CD4-positive, alpha-beta T cell treated with Interleukin-4 for 4 hours (primary cell): ENCODE measurements around the gene KLHDC2.
"Not testable (repeated sequence)": the region's sequence is repeated elsewhere in the genome, so short reads cannot be mapped to it uniquely, and the experiment has no call there.

Experiments
- DNase-seq: peaks from one replicate; pipeline ENCODE4 v3.0.0-alpha.2; 2020

Gene KLHDC2, protein sequence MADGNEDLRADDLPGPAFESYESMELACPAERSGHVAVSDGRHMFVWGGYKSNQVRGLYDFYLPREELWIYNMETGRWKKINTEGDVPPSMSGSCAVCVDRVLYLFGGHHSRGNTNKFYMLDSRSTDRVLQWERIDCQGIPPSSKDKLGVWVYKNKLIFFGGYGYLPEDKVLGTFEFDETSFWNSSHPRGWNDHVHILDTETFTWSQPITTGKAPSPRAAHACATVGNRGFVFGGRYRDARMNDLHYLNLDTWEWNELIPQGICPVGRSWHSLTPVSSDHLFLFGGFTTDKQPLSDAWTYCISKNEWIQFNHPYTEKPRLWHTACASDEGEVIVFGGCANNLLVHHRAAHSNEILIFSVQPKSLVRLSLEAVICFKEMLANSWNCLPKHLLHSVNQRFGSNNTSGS

DNA sequence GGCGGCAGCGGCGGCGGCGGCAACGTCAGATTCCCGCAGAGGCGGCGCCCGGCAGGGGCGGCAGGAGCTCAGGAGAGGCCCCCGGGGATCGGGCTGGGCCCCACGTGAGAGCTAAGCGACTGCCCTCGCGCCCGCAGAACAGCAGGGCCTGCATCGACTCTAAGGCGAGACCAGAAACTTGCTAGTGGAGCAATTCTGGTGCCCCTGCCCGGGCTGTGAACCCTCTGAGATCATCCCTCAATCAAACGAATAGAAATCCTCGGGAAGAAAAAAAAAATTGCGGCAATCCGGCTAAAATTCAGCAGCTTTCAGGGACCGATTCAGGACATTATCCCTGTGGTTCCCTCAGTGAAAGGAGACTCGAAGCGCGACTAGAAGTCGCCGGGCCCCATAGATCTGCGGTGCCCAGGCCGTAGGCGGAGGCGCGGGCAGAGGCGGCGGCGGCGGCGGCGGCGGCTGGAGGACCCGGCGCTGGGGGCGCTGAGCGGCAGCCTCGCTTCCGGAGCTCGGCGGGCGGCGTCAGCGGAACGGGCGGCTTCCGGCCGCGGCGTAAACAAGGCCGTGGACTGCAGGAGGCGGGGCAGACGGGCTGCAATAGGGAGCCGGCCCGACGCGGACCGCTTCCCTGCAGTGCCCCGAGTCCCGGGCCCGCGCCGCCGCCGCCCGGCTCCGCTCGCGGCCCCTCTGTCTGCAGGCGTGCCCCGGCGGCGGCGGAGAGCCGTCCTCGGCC lies at the start of gene KLHDC2:
TSS of gene KLHDC2 (plus strand) at position 583 of the 730 bp plus-strand sequence. CDS start 316 bp downstream, outside the sequence.
- DNase-seq, result peak; percentile 89

DNA sequence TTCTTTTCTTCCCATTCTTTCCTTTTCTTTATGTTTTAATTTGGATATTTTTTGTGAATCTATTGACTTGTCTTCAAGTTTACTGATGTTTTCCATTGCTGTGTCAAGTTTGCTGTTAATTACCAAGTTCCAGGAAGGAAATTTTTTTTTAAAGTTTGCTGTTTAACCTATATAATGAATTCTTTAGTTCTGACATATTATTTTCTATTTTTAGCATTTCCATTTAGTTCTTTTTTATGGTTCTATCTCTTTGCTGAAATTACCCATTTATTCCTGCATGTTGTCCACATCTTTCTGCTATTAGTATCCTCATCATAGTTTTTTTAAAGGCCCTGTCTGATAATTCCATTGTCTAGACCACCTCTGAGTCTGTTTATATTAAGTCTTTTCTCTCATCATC lies 47.2 kb upstream of the KLHDC2 start:
- no peak for DNase-seq

DNA sequence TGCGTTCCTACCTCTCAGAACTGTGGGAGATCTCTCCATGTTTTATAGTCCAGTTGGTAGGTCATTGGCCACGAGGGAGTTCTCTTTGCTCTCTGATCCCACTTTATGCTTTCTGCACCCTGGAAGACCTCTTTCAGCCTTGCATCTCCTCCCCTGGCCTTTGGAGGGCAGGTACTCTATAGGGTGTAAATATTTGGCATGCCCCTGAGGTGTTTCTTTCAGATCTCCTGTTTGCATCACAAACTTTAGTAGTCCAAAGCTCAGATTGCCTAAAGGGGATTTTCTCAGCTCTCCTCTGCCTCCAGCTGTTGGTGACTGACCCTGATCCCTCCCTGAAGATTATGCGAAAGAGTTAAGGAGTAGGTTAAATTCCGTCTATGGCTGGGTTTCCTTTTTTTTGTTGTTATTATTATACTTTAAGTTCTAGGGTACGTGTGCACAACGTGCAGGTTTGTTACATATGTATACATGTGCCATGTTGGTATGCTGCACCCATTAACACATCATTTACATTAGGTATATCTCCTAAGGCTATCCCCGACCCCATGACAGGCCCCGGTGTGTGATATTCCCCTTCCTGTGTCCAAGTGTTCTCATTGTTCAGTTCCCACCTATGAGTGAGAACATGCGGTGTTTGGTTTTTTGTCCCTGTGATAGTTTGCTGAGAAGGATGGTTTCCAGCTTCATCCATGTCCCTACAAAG lies 46.1 kb upstream of the KLHDC2 start:
- DNase-seq, result not testable (repeated sequence)

DNA sequence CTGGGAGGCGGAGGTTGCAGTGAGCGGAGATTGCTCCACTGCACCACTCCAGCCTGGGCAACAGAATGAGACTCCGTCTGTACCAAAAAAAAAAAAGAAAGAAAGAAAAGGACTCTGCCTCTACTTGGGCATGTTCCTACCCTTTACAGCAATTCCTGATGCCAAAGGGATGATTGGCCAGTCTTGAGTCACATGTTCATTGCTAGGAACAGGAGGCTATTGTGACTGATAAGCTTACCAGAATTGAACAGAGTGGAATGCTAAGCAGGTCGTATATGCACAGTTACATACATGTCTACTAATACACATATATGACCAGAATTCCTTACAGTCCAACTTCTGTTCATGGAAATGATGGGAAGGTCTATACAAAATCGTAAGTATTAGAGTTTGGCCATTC lies 40.8 kb upstream of the KLHDC2 start:
- no peak for DNase-seq

DNA sequence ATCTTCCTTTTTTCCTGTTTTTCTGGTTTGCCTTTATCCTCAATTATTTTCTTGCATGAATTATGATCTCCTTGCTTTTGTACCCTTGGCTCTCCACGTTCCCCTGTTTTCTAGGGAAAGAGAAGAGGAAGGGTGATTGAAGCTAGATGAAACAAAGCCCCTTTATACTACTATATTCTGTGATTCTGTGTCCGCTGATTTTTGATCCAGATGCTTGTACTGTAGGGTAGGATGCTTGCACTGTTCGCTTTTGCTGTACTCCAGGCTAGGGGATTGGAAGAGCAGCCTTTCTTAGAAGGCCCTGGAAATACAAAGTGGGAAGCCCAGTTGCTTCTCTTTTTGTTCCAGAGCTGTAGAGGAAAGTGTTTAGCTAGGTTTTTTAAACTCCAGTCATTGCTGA lies 35.1 kb upstream of the KLHDC2 start:
- DNase-seq, result no peak

DNA sequence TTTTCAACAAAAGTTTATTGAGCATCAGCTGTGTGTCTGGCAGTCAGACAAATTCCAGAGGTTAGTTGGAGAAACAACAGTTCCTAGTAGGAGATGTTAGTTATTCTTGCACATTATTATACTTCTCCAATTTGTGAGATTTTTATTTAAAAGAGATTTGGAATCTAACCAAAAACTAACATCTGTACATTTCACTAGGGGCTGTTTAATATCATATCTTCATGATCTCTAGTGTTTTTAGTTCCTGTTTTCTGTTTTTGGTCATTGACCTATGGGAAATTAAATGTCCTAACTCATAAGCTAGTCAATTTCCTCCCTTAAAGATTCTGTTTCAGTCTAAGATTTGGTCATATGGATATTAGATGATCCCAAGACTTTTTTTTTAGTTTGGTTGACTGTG lies 34.1 kb upstream of the KLHDC2 start:
- DNase-seq, result no peak

DNA sequence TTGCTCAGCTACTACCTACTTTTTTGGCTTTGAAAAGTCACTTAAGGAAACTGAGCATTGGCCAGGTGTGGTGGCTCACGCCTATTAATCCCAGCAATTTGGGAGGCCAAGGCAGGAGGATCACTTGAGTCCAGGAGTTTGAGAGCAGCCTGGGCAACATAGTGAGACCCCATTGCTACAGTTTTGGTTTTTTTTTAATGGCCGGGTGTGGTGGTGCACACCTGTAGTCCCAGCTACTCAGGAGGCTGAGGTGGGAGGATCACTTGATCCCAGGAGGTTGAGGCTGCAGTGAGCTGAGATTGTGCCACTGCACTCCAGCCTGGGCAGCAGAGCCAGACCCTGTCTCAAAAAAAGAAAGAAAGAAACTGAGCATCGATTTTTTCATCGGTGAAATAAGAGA lies 32.3 kb upstream of the KLHDC2 start:
- not testable (repeated sequence) for DNase-seq

DNA sequence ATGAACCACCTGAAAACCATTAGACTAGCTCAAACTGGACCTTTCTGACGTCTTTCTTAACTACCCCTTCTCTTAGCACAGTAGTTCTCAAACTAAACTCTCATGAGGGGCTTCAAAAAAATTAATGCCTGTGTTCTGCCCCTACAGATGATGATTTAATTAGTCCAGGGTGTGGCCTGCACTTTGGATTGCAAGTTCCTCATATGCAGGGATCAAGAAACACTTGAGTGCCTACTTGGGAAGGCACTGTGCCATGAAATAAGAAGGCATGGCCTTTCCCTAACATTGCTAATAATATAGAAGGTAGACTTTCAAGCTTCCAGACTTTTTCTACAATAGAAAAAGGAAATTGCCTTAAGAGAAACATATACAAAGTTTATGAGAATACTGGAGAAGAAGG lies 22.8 kb upstream of the KLHDC2 start:
- DNase-seq, result no peak

DNA sequence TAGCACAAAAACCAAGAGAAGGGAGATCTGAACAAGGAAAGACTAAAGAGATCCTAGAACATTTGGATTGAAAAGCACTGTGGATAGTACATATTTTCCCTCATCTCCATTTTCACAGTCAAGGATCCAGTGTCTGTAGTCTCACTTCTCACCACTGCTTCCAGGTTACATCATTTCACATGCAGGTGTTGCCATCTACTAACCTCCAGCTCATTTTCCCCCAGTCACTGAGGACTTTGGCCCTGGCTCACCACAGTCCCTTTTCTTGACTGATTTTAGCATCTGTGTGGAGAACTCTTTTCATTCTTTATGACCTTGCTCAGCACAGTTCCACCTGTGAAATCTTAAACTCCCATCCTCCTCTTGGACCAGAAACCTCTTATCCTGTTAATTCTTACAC lies 21.5 kb upstream of the KLHDC2 start:
- DNase-seq, result not testable (repeated sequence)

DNA sequence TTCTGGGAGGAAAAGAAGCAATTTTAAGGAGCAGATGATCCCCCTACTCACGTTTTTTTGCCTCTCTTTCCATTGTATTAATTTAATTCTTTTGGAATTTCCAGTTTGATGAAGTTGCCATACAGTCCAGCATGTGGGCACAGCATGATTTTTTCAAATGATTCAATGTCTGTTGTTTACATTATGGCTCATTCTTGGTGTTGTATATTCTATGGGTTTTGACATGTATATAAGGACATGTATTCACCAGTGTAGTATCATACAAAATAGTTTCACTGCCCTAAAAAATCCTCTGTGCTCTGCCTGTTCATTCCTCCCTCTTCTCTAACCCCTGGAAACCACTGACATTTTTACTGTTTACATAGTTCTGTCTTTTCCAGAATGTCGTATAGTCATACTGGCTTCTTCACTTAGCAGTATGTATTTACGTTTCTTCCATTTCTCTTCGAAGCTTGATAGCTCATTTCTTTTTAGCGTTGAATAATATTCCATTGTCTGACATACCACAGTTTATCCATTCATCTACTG lies 13.3 kb upstream of the KLHDC2 start:
- no peak for DNase-seq

DNA sequence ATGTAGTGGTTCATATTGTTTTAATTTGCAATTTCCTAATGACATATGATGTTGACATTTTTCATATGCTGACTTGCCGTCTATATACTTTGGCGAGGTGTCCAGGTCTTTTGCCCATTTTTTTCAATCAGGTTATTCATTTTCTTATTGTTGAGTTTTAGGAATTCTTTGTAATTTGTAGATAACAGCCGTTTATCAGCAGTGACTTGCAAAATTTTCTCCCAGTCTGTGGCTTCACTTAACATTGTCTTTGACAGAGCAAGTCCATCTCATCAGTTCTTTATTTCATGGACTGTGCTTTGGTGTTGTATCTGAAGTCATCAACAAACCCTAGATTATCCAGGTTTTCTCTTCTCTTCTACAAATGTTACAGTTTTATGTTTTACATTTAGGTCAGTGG lies 12.6 kb upstream of the KLHDC2 start:
- no peak for DNase-seq

DNA sequence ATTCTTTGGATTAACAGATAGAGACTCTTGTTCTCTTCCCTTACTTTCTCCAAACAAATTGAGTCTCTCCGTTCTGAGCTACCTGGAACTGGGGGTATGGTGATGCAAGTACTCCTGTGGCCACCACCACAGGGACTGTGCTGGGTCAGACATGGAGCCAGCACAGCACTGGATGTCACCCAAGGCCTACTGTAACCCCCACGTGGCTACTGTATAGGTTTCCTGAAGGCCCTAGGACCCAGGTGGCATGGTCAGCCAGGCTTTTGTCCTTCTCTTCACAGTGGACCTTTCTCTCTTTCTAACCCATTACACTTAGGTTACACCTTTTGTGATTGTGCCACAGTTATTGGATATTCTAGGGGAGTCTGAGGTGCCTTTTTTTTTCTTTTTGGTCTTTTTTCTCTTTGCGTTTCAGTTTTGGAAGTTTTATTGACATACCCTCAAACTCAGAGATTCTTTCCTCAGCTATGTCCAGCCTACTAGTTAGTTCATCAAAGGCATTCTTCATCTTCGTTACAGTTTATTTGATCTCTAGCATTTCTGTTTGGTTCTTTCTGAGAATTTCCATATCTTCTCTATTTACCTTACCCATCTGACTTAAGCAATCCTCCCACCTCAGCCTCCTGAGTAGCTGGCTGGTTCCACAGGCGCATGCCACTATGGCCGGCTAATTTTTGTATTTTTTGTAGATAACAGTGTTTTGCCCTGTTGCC lies 6.0 kb upstream of the KLHDC2 start:
- no peak for DNase-seq

DNA sequence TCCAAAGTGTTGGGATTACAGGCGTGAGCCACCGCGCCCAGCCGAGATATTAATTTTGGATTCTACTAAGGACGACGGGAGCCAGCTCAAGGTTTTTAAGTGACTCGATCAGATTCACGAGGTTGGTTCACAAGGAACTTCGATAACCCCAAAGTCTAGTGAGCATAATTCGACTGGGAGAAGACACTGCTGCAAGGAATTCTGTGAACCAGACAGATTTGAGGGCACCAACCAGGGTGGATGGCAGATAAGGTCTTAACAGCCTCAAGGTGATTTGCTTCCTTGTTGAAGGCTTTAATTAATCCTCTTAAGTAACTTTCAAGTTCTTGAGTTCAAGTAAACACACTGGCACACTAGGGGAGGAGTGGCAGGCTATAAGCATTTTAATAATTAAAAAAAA lies 1.1 kb upstream of the KLHDC2 start:
- no peak for DNase-seq

DNA sequence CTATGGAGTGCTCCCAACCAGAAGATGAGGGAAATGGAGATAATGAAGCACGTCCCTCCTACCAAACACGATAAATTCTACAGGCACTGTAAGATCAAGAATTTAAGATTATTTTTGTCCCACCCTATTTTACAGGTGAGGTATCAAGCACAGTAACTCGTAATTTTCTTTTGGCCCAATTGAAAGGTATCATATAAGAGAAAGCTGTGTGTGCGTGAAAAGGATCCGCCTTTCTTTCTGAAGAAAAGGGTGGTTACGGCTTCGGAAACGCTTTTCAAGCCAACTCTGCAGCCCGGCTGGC lies 733 bp upstream of the KLHDC2 start:
- no peak for DNase-seq

DNA sequence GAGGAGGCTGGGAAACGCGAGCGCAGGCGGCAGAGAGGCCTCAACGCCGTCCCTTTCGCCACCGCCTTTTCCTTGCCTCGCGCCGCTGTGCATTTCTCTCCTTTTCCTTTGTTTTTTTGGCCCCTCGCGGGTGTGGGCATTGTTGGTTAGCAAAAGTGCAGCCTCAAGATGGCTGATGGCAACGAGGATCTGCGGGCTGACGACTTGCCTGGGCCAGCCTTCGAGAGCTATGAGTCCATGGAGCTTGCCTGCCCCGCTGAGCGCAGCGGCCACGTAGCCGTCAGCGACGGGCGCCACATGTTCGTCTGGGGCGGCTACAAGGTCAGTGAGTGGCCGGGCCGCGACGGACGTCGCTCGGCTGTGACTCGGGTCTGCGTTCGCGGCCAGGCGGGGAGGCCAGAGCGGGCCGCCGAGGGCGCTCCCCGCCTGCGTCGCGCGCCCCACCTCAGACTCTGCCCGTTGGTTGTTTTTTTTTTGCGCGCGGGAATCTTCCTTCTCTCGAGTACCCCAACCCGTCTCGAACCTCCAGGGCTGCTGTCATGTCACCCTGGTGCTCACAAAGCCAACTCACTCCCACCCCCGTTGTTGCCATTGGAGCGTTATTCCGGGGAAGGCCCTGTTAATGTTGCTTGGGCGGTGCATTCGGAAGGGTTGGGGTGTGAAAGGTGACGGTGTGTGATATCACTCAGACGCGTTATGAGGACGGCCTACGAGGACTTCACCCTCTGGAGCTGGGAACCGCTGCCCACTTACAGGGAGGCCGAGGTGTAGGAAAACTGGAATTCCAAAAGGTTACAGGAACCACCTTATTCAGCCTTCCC lies 558 bp downstream of the KLHDC2 start:
- peak; percentile 79 for DNase-seq

DNA sequence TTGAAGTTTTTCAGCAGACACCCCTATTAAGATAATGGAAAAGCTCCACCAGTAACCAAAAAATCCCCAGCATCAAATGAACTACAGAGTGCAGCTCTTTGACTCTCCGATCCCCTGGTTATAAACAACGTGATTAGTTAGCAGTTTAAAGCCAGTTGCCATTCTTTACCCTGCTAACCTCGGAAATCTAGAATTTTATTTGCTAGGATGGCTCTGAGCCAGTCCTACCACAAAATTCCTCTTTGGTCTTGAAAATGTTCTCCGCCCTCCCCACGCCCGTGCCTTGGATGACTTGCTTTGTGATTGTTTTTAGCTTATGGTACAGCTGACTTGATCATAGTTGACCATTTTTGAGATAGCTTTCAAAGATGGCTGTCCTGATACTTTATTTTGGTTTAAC lies 1.2 kb downstream of the KLHDC2 start:
- no peak for DNase-seq

DNA sequence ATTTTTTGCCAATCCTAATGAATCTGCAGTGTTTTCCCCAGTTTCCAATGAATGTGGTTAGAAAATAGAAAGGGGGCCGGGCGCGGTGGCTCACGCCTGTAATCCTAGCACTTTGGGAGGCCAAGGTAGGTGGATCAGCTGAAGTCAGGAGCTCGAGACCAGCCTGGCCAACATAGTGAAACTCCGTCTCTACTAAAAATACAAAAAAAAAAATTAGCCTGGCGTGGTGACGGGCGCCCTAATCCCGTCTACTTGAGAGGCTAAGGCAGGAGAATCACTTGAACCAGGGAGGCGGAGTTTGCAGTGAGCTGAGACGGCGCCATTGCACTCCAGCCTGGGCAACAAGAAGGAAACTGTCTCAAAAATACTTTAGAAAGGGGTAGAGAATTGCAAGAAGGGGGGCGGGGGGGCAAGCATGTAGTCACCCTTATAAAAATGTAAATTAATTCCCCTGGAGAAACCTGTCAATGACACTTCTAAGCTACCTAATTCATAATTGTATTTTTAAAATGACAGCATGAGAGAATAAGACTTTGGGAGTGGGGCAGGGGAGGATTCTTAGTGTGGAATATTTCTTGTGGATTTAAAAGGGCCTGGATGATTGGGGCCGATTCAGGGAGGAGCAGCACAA lies 1.7 kb downstream of the KLHDC2 start:
- DNase-seq, result no peak

DNA sequence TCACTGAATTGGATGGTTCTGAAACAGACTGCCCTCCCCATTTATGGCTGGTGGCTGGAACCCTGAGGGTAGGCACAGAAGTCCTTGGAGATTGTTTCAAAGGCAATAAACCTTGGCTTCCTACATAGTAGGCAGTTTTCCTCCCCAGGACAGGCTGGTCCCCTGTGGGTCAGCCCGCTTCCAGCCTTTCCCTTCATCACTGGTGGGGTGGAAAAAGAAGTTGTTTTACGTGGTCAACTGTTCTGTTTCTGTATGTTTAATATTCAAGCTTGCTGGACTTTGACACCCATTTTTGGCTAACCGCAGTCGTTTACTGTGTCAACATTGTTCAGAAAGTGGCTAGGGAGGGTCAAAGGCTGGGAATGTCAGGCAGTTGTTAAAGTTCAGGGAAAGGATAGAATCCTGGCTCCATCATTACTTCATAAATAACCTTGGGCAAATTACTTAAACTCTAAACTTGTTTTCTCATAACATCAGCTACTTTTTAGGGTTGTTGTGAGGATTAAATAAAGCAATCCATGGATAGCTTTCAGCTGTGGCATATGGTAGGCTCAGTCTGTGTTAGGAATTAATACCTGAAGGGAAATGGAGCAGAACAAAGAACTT lies 2.4 kb downstream of the KLHDC2 start:
- DNase-seq, result no peak

DNA sequence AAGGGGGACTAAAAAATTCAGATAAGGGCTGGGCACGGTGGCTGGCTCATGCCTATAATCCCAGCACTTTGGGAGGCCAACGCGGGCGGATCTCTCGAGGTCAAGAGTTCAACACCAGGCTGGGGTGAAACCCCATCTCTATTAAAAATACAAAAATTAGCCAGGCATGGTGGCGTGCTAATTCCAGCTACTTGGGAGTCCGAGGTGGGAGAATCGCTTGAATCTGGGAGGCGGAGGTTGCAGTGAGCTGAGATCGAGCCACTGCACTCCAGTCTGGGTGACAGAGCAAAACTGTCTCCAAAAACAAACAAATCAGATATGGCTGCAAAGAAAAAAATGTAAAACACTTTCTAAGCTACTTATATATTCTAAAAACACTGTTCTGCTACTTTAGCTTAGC lies 3.7 kb downstream of the KLHDC2 start:
- not testable (repeated sequence) for DNase-seq

DNA sequence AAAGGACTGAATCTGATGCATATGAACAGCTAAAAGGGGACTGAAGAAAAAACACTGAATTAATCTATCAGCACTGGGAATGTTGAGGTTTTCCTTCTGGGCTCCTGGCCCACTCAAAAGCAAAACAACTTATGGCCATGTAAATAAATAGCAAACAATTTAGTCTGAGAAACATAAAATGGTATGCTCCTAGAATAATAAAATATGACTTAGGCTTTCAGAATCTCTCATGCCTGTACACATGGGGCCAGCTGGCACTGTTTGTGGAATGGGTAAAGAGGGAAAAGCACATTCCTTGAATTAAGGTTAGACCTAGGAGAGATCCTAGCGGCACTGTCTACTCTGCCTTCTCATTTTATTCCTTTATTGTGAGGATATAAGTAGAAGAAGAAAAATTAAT lies 6.2 kb downstream of the KLHDC2 start:
- no peak for DNase-seq

DNA sequence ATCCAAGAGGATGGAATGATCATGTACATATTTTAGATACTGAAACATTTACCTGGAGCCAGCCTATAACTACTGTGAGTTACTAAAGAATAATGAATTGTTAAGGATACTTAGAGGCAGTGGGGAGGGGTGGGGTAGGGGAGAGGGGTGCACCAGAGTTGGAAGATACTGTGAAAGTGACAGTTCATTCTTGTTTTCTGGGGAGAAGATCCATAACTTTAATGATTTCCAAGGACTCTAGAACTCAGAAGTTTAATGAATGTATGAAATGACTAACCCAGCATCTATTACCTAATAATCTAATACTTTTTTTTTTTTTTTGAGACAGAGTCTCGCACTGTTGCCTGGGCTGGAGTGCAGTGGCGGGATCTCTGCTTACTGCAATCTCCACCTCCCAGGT lies 10.5 kb downstream of the KLHDC2 start:
- DNase-seq, result no peak
